Mesodermal cell (in vitro differentiated cells): ENCODE data around the gene EPHA8. TPM values are rescaled to one million over a fixed set of nuclear protein-coding genes. Genes with fewer than 3 reads are reported as not detected.

Source experiments
- H3K27ac ChIP-seq: 2 replicates; pipeline ENCODE4 v1.7.0; 2013; ENCODE audit warnings: mild to moderate bottlenecking, low read depth, low read length, moderate library complexity; ENCODE audit not compliant: severe bottlenecking
- H3K36me3 ChIP-seq: 2 replicates; pipeline ENCODE4 v1.7.1; 2013; ENCODE audit warnings: mild to moderate bottlenecking, low read length, moderate library complexity; ENCODE audit not compliant: control insufficient read depth, insufficient read depth
- H3K4me1 ChIP-seq: one replicate; pipeline ENCODE4 v1.7.1; 2013; ENCODE audit warnings: mild to moderate bottlenecking, low read length; ENCODE audit not compliant: insufficient read depth, control insufficient read depth, poor library complexity, severe bottlenecking
- H3K4me3 ChIP-seq: 2 replicates; pipeline ENCODE4 v1.7.0; 2013; ENCODE audit warnings: low read length, control low read depth, mild to moderate bottlenecking; ENCODE audit not compliant: insufficient read depth, poor library complexity, severe bottlenecking; ENCODE audit errors: extremely low read depth
- H3K9me3 ChIP-seq: 2 replicates; pipeline ENCODE4 v1.7.1; 2013; ENCODE audit warnings: mild to moderate bottlenecking, low read length, moderate library complexity; ENCODE audit not compliant: control insufficient read depth
- WGBS, 2 experiments: methylation state at CpG; one replicate each; pipeline ENCODE4 v1.1.5; 2013; ENCODE audit warnings: missing lambda C conversion rate in 2 of 2; ENCODE audit not compliant: insufficient coverage in 2 of 2; 5-methylcytosine and 5-hydroxymethylcytosine counted together
- polyA plus RNA-seq, 2 experiments: library from polyadenylated mRNA; stranded (reverse); fragments of 50-300 nt; gene quantifications; one replicate each; pipeline ENCODE4 v1.2.3, GENCODE V29; 2013

Gene EPHA8
- polyA plus RNA-seq (2013, experiment 1 of 2) = 0.11 TPM
- not detected for polyA plus RNA-seq (2013, experiment 2 of 2)

GRCh38 chr1:22562584-22563583 is at the start of gene EPHA8:
EPHA8 (plus strand) TSS chr1:22563489; CDS start chr1:22563636, 147 bp downstream.
- Histone ChIP-seq H3K27ac (no peak within 1 kb of the TSS), H3K4me1 (no peaks in the 10 kb centered on the region), H3K4me3 (peak within 1 kb of the TSS; percentile 11), H3K36me3 (no peaks in the 10 kb centered on the region), H3K9me3 (no peaks in the 10 kb centered on the region)
- 13% methylated on average over 38 to 56 of the region's 81 CpGs for WGBS, 2 experiments

GRCh38 chr1:22516906-22517571 is 46.2 kb upstream of the EPHA8 start:
- WGBS, 2 experiments = 95 to 99% methylated on average over 15 to 16 of the region's 16 CpGs
- Histone ChIP-seq H3K4me1 (no peaks in the 10 kb centered on the region), H3K9me3 (no peaks in the 10 kb centered on the region), H3K27ac (no peak overlapping the region), H3K4me3 (no peak overlapping the region), H3K36me3 (peaks cover 96% of the 10 kb centered on the region)

GRCh38 chr1:22517956-22518355 is 45.3 kb upstream of the EPHA8 start:
- peaks cover 93% of the 10 kb centered on the region for H3K36me3 ChIP-seq
- 79 to 94% methylated on average over 4 to 6 of the region's 7 CpGs for WGBS, 2 experiments

GRCh38 chr1:22518379-22518778 is 44.9 kb upstream of the EPHA8 start:
- Histone ChIP-seq H3K4me1 (no peaks in the 10 kb centered on the region), H3K4me3 (no peak overlapping the region), H3K27ac (no peak overlapping the region), H3K9me3 (no peaks in the 10 kb centered on the region), H3K36me3 (peaks cover 89% of the 10 kb centered on the region)
- WGBS, 2 experiments = 92 to 100% methylated on average over 2 of the region's 3 CpGs

More at GRCh38 chr1:22517956-22518355, 45.3 kb upstream of the EPHA8 start:
- Histone ChIP-seq H3K4me1 (no peaks in the 10 kb centered on the region), H3K4me3 (no peak overlapping the region), H3K27ac (no peak overlapping the region), H3K9me3 (no peaks in the 10 kb centered on the region)

GRCh38 chr1:22520871-22521270 is 42.4 kb upstream of the EPHA8 start:
- 94% methylated on average over 3 to 7 of the region's 9 CpGs for WGBS, 2 experiments
- no peak overlapping the region for H3K27ac ChIP-seq
- H3K4me3 ChIP-seq = no peak overlapping the region
- H3K9me3 ChIP-seq = no peaks in the 10 kb centered on the region
- no peaks in the 10 kb centered on the region for H3K4me1 ChIP-seq
- peaks cover 90% of the 10 kb centered on the region for H3K36me3 ChIP-seq

GRCh38 chr1:22521692-22522091 is 41.6 kb upstream of the EPHA8 start:
- no peaks in the 10 kb centered on the region for H3K4me1 ChIP-seq
- H3K4me3 ChIP-seq = no peak overlapping the region
- 96 to 100% methylated on average over 4 of the region's 4 CpGs for WGBS, 2 experiments
- no peaks in the 10 kb centered on the region for H3K9me3 ChIP-seq
- no peak overlapping the region for H3K27ac ChIP-seq
- peaks cover 88% of the 10 kb centered on the region for H3K36me3 ChIP-seq

GRCh38 chr1:22522221-22522743 is 41.0 kb upstream of the EPHA8 start:
- 96 to 98% methylated on average over 5 to 6 of the region's 7 CpGs for WGBS, 2 experiments
- Histone ChIP-seq H3K9me3 (no peaks in the 10 kb centered on the region), H3K27ac (no peak overlapping the region), H3K36me3 (peaks cover 89% of the 10 kb centered on the region), H3K4me3 (no peak overlapping the region), H3K4me1 (no peaks in the 10 kb centered on the region)

- no peak overlapping the region for H3K4me3 ChIP-seq
- 96 to 100% methylated on average over 4 of the region's 5 CpGs for WGBS, 2 experiments
- peaks cover 4% of the 10 kb centered on the region for H3K4me1 ChIP-seq
- H3K36me3 ChIP-seq = peaks cover 81% of the 10 kb centered on the region
- no peak overlapping the region for H3K27ac ChIP-seq
- H3K9me3 ChIP-seq = no peaks in the 10 kb centered on the region
These were observed 38.8 kb upstream of the EPHA8 start for GRCh38 chr1:22524481-22524880.

GRCh38 chr1:22525211-22525610 is 38.1 kb upstream of the EPHA8 start:
- 100% methylated on average over 2 of the region's 3 CpGs for WGBS, 2 experiments
- Histone ChIP-seq H3K27ac (no peak overlapping the region), H3K9me3 (no peaks in the 10 kb centered on the region), H3K4me1 (peaks cover 6% of the 10 kb centered on the region), H3K36me3 (peaks cover 74% of the 10 kb centered on the region), H3K4me3 (no peak overlapping the region)

- Histone ChIP-seq H3K9me3 (no peaks in the 10 kb centered on the region), H3K4me1 (peaks cover 10% of the 10 kb centered on the region), H3K4me3 (no peak overlapping the region), H3K27ac (no peak overlapping the region), H3K36me3 (peaks cover 69% of the 10 kb centered on the region)
- WGBS, 2 experiments = 88 to 93% methylated on average over 5 to 9 of the region's 11 CpGs
These were observed 37.6 kb upstream of the EPHA8 start for GRCh38 chr1:22525646-22526045.
